Measurements from ENCODE around the gene MALT1.

- TF ChIP-seq CTCF (IDR thresholded peaks at IDR 0.05; ENCODE audit: poor library complexity): no peak
- no peak for TF ChIP-seq EZH2phosphoT487 (IDR thresholded peaks at IDR 0.05; ENCODE audit: low read depth, severe bottlenecking, unreplicated experiment)
Measured at GRCh38 chr18:58802959-58803358, 131.7 kb downstream of the MALT1 start.

Data from hepatocyte (in vitro differentiated cells).